SU-DHL-6 (cell line): ENCODE results near the gene LBH.

ENCODE experiments used
- CTCF ChIP-seq: fragments of 200-600 bp; sonication (generic); IDR thresholded peaks from one replicate; pipeline ENCODE4 v1.5.1; 2017; ENCODE audit warnings: antibody characterized with exemption, mild to moderate bottlenecking, low read length, moderate library complexity; ENCODE audit not compliant: insufficient read depth, poor library complexity, severe bottlenecking
- EZH2phosphoT487 ChIP-seq: fragments of 200-600 bp; sonication (generic), shearing (Covaris generic); conservative IDR thresholded peaks from 2 replicates; pipeline ENCODE4 v1.6.1; 2018; ENCODE audit warnings: mild to moderate bottlenecking, antibody characterized with exemption, low read length, moderate library complexity, mixed read lengths

GRCh38 chr2:30231996-30232800 is 864 bp downstream of the LBH start:
- no peak for TF ChIP-seq CTCF
- no peak for TF ChIP-seq EZH2phosphoT487
